GM10266 (cell line): ENCODE data around the gene D2HGDH.

Experiments used
- DNase-seq: peaks from one replicate; pipeline ENCODE4 v3.0.0; 2012; ENCODE audit errors: extremely low spot score
- TF ChIP-seq, protein P1 (sequence below): IDR thresholded peaks from 2 replicates; pipeline ENCODE4 v1.5.1; 2012; ENCODE audit warnings: mild to moderate bottlenecking, low read depth; ENCODE audit not compliant: control insufficient read depth, insufficient read depth; ENCODE audit errors: missing control alignments

Gene D2HGDH

DNA sequence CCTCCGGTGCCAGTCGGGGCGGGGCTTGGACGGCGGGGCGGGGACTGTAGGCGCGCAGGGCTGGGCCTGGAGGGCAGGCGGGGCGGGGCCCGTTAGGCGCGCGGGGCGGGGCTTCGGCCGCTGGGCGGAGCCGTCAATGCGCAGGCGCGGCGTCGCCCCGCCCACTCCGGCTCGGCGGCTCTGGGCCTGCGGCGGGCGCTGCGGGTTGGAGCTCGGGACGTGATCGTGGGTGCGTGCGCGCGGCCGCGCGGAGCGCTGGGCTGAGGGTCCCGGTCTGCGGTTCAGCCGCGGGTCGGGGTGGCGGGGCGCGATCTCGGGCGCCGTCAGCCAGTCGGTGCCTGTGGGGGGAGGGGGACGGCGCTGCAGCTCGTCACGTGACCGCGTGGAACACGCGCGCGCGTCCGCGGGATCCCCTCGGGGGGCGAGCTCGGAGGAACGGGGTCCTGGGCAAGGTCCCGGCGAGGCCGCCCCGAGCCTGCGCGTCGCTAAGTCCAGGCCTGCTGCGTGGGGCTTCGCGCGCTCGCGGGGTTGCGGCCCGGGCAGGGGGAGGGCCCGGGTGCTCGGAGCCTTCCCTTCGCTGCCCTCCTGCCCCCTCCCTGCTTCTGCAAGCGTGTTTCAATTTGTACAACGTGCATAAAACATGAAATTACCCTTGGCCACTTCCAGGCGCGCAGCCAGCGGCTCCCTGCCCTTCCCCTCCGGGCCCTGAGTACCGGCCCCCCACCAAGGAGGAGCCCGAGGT, at the start of gene D2HGDH:
D2HGDH (plus strand) TSS at position 164 of the 742 bp plus-strand sequence. CDS start 595 bp downstream, outside the sequence.
- TF ChIP-seq, protein P1, sequence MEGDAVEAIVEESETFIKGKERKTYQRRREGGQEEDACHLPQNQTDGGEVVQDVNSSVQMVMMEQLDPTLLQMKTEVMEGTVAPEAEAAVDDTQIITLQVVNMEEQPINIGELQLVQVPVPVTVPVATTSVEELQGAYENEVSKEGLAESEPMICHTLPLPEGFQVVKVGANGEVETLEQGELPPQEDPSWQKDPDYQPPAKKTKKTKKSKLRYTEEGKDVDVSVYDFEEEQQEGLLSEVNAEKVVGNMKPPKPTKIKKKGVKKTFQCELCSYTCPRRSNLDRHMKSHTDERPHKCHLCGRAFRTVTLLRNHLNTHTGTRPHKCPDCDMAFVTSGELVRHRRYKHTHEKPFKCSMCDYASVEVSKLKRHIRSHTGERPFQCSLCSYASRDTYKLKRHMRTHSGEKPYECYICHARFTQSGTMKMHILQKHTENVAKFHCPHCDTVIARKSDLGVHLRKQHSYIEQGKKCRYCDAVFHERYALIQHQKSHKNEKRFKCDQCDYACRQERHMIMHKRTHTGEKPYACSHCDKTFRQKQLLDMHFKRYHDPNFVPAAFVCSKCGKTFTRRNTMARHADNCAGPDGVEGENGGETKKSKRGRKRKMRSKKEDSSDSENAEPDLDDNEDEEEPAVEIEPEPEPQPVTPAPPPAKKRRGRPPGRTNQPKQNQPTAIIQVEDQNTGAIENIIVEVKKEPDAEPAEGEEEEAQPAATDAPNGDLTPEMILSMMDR = no peak

DNA sequence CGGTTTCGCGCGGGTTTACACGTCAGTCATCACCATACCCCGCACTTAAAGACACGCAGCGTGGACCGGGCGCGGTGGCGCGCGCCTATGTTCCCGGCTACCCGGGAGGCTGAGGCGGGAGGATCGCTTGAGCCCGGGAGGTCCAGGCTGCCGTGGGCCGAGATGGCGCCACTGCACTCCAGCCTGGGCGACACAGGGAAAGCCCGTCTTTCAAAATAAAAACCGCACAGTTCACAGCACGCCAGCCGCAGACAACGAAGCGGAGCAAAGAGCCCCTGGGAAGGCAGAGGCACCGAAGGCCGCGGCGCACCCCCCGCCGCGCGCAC, 48.1 kb upstream of the D2HGDH start:
- DNase-seq = no peak
- TF ChIP-seq, protein P1 = no peak

More for the DNA sequence above, at the start of gene D2HGDH:
- peak; percentile 99 for DNase-seq

DNA sequence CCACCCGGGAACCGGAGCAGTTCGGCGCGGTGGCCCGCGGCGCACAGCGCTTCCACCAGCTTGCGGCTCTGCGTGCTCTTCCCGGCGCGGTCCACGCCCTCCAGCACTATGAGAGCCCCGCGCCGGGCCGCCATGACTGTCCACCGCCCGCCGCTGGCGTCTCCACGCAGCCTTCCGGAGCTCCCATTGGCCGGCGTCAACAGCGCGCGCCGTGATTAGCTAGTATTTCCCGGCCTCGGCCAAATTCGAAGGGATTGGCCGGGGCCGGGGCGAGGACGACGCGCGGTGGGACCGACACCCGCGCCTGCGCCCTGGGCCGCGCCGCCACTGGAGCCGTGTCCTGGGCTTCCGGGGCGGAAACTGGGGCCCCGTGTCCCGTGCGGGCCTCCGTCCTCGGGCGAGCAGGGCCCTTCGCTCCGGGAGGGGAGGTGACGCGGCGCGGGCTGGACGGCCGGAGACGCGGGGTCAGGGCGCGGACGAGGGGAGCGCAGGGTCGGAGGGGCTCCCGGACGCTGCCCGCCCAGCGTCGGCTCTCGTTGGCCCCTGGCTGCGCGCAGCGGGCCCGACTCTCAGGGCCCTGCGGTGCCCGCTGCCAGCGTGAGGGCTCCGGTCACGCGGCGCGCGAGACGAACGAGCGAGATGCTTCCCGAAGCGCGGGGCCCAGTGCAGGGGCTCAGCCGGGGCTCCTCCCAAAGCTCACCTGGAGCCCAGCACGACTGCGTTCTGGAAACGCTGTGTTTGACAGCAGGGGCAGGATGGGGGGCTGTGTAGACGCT, 47.6 kb upstream of the D2HGDH start, which contains the start of gene DTYMK:
DTYMK (minus strand) TSS at position 166 of the 776 bp plus-strand sequence; CDS start at position 134, 32 bp downstream.
- TF ChIP-seq, protein P1 = no peak
- peak; percentile 99 for DNase-seq

DNA sequence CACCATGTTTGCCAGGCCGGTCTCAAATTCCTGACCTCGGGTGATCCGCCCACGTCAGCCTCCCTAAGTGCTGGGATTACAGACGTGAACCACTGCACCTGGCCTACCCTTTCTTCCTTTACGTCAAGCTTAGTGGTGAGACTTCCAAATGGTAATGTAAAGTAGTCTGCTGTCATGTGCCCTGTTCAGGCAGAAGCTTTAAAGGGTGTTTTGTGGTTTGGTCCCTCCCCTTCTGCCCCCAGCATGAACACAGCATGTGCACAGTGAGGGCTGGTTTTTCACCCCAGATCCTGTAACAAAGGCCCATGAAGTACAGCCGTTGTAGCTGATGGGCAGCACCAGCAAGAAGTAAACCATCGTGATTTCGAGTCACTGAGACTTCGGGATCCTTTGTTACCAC, 45.1 kb upstream of the D2HGDH start:
- no peak for DNase-seq

DNA sequence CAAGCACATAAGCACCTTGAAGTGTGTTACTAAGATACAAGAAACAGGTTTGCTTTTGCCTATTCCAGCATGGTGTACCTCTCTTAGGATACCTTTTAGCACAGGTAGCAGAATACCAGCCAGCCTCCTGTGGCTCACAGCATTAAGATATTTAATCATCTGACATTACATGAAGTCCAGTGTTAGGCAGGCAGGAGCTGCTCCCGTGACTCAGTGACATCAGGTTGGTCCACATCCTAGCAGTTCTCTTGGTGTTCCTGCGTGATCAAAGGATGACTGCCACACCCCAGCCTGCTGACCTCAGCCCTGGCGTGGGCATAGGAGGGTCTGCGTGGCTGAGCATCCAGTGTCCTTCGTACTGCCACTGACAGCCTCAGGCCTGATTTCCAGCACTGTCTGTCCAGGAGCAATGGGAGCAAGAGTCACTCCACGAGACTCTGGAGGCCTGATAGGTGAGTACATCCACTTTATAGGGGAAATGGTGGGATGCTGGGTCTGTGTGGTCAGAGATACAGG, 44.2 kb upstream of the D2HGDH start:
- DNase-seq = no peak
- TF ChIP-seq, protein P1 = no peak

More for the DNA sequence above, 45.1 kb upstream of the D2HGDH start:
- TF ChIP-seq, protein P1 = no peak

DNA sequence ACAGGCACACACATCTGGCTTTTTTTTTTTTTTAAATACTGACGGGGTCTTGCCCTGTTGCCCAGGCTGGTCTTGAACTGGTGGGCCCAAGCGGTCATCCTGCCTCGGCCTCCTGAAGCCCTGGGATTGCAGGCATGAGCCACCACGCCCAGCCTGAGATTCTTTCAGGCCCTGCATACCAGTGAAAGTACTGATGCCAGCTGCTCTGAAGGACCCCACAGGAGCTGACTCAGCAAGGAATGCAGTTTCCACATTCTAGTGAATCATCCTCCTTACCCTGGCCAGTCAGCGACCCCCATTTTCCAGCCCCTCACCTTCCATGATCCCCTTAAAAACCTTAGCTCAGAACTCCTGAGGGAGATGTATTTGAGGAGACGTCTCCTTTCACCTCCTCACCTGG, 42.0 kb upstream of the D2HGDH start:
- TF ChIP-seq, protein P1 = no peak

More for the DNA sequence above, 42.0 kb upstream of the D2HGDH start:
- no peak for DNase-seq
